ENCODE measurements around the gene FZR1. TPM values are rescaled to one million over a fixed set of nuclear protein-coding genes. Genes with fewer than 3 reads are reported as not detected.

FZR1 gene
- total RNA-seq, 2 experiments from 2014 or later = 61.2 to 65.3 TPM

DNA sequence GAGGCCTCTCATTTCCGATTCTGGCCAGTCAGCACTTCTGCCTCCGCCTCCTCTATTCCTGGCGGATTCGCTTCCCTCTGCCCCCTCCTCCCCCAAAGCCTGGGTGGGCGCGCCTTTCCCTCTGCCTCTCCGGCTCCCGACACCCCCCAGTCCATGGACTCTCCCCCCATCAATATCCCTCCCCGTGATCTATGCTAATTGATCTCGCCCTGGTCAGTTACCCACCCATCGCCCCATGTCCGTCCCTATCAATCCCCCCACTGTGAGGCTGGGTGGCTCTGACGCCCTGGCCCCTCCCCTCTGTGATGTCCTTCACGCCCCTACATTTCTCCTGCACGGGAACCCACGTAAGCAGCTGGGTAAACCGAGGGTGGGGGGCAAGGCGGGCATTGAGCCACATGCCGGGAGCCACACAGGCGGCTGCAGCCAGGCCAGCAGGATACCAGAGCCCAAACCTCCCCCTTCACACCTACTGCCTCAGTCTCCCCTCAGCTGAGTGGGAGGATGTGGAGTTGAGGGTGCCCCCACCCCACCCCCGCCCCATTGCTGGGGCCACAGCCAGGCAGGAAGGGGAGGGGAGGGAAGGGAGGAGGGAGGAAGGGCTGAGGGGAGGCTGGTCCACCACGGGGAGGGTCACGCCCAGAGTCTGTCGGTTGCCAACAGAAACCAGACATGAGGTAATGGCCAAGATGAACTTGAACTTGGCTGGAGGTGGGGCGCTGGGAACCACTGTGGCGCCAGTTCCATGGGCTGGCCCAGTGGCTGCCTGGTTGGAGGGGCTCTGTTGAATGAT, 46.8 kb upstream of the FZR1 start:
- no peaks in the 10 kb centered on the region for H3K9me3 ChIP-seq (ENCODE audit: low read length)
- no peak overlapping the region for H2AFZ ChIP-seq (ENCODE audit: low read length)
- POLR2A ChIA-PET = no interaction called here
- no peak overlapping the region for H3K27ac ChIP-seq (ENCODE audit: low read depth, low read length, poor library complexity, severe bottlenecking)
- CTCF ChIA-PET (ENCODE audit: unreplicated experiment) = no interaction called here
- no peak for DNase-seq (ENCODE audit: low spot score)
- no peaks in the 10 kb centered on the region for H3K79me2 ChIP-seq (ENCODE audit: insufficient read depth, low read depth, low read length)
- no peak overlapping the region for H3K4me3 ChIP-seq (ENCODE audit: low read depth, low read length, poor library complexity, severe bottlenecking)
- no TSS peak for BruUV-seq (replicated peaks)
- intact Hi-C loops (cut with micrococcal nuclease; ENCODE audit: unreplicated experiment) = no loop called here
- no peaks in the 10 kb centered on the region for H3K4me1 ChIP-seq (ENCODE audit: insufficient read depth, low read length, poor library complexity, severe bottlenecking)
- no peak for TF ChIP-seq EZH2phosphoT487 (IDR thresholded peaks at IDR 0.05; ENCODE audit: borderline replicate concordance, low read depth, low read length)
- no peak for TF ChIP-seq CTCF (conservative IDR thresholded peaks at IDR 0.05; ENCODE audit: low read length)
- no peaks in the 10 kb centered on the region for H3K36me3 ChIP-seq (ENCODE audit: insufficient read depth, low read length)
- H3K4me2 ChIP-seq (ENCODE audit: low read length) = no peak overlapping the region
- H4K20me1 ChIP-seq (ENCODE audit: insufficient read depth, low read length) = no peaks in the 10 kb centered on the region
- H3K9me2 ChIP-seq (ENCODE audit: insufficient read depth, low read length) = no peaks in the 10 kb centered on the region

DNA sequence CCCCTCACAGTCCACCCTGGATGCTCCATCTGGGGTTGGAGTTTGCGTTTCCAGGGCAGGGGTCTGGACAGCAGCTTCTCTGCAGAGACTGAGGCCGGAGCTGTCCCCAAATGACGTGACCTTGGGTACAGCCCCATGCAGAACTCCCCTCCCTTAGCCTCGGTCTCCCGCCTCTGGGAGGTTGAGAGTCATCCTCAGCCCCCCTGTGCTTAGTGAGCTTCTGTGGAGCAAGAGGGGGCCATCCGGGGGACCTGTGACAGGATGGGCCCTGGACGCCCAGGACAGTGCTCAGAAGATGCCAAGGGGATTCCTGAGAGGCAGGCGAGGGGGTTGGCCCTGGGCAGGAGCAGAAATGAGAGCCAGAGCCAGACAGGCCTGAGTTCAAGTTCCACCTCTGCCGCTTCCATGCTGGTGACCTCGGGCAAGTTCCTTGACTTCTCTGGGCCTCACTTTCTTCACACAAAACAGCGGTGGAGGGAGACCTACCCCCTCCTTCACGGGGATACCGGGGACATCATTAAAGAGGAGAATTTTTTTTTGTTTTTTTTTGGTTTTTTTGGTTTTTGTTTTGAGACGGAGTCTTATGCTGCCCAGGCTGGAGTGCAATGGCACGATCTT, 46.0 kb upstream of the FZR1 start:
- Histone ChIP-seq H3K9me3 (ENCODE audit: low read length) (no peaks in the 10 kb centered on the region), H3K4me2 (ENCODE audit: low read length) (no peak overlapping the region), H3K36me3 (ENCODE audit: insufficient read depth, low read length) (no peaks in the 10 kb centered on the region), H2AFZ (ENCODE audit: low read length) (no peak overlapping the region), H3K27ac (ENCODE audit: low read depth, low read length, poor library complexity, severe bottlenecking) (no peak overlapping the region), H4K20me1 (ENCODE audit: insufficient read depth, low read length) (no peaks in the 10 kb centered on the region), H3K79me2 (ENCODE audit: insufficient read depth, low read depth, low read length) (no peaks in the 10 kb centered on the region), H3K4me1 (ENCODE audit: insufficient read depth, low read length, poor library complexity, severe bottlenecking) (no peaks in the 10 kb centered on the region), H3K4me3 (ENCODE audit: low read depth, low read length, poor library complexity, severe bottlenecking) (no peak overlapping the region), H3K9me2 (ENCODE audit: insufficient read depth, low read length) (no peaks in the 10 kb centered on the region)
- DNase-seq (ENCODE audit: low spot score) = no peak
- CTCF ChIA-PET (ENCODE audit: unreplicated experiment) = no interaction called here
- TF ChIP-seq CTCF (conservative IDR thresholded peaks at IDR 0.05; ENCODE audit: low read length) (no peak), EZH2phosphoT487 (IDR thresholded peaks at IDR 0.05; ENCODE audit: borderline replicate concordance, low read depth, low read length) (no peak)
- intact Hi-C loops (cut with micrococcal nuclease; ENCODE audit: unreplicated experiment) = no loop called here
- BruUV-seq (replicated peaks) = no TSS peak
- POLR2A ChIA-PET = no interaction called here

Measured in OCI-LY7 (cell line).